GM21390 (cell line): ENCODE measurements around the gene APOA4.

ENCODE experiments used
- ATAC-seq: cut with Tn5 transposase; IDR thresholded peaks from one replicate; pipeline ENCODE4 v1.9.1; 2021; ENCODE audit not compliant: unreplicated experiment

Gene APOA4

DNA sequence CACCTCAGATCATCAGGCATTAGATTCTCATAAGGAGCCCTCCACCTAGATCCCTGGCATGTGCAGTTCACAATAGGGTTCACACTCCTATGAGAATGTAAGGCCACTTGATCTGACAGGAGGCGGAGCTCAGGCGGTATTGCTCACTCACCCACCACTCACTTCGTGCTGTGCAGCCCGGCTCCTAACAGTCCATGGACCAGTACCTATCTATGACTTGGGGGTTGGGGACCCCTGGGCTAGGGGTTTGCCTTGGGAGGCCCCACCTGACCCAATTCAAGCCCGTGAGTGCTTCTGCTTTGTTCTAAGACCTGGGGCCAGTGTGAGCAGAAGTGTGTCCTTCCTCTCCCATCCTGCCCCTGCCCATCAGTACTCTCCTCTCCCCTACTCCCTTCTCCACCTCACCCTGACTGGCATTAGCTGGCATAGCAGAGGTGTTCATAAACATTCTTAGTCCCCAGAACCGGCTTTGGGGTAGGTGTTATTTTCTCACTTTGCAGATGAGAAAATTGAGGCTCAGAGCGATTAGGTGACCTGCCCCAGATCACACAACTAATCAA, 8.8 kb upstream of the APOA4 start:
- ATAC-seq, result no peak

DNA sequence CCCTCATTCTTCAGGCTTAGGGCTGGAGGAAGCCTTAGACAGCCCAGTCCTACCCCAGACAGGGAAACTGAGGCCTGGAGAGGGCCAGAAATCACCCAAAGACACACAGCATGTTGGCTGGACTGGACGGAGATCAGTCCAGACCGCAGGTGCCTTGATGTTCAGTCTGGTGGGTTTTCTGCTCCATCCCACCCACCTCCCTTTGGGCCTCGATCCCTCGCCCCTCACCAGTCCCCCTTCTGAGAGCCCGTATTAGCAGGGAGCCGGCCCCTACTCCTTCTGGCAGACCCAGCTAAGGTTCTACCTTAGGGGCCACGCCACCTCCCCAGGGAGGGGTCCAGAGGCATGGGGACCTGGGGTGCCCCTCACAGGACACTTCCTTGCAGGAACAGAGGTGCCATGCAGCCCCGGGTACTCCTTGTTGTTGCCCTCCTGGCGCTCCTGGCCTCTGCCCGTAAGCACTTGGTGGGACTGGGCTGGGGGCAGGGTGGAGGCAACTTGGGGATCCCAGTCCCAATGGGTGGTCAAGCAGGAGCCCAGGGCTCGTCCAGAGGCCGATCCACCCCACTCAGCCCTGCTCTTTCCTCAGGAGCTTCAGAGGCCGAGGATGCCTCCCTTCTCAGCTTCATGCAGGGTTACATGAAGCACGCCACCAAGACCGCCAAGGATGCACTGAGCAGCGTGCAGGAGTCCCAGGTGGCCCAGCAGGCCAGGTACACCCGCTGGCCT, 7.2 kb upstream of the APOA4 start:
- no peak for ATAC-seq

DNA sequence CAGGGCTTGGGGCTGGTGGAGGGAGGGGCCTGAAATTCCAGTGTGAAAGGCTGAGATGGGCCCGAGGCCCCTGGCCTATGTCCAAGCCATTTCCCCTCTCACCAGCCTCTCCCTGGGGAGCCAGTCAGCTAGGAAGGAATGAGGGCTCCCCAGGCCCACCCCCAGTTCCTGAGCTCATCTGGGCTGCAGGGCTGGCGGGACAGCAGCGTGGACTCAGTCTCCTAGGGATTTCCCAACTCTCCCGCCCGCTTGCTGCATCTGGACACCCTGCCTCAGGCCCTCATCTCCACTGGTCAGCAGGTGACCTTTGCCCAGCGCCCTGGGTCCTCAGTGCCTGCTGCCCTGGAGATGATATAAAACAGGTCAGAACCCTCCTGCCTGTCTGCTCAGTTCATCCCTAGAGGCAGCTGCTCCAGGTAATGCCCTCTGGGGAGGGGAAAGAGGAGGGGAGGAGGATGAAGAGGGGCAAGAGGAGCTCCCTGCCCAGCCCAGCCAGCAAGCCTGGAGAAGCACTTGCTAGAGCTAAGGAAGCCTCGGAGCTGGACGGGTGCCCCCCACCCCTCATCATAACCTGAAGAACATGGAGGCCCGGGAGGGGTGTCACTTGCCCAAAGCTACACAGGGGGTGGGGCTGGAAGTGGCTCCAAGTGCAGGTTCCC, 6.5 kb upstream of the APOA4 start, which contains the start of gene APOC3:
TSS of gene APOC3 (plus strand) at position 383 of the 659 bp plus-strand sequence. CDS start 676 bp downstream, outside the sequence.
- no peak for ATAC-seq

DNA sequence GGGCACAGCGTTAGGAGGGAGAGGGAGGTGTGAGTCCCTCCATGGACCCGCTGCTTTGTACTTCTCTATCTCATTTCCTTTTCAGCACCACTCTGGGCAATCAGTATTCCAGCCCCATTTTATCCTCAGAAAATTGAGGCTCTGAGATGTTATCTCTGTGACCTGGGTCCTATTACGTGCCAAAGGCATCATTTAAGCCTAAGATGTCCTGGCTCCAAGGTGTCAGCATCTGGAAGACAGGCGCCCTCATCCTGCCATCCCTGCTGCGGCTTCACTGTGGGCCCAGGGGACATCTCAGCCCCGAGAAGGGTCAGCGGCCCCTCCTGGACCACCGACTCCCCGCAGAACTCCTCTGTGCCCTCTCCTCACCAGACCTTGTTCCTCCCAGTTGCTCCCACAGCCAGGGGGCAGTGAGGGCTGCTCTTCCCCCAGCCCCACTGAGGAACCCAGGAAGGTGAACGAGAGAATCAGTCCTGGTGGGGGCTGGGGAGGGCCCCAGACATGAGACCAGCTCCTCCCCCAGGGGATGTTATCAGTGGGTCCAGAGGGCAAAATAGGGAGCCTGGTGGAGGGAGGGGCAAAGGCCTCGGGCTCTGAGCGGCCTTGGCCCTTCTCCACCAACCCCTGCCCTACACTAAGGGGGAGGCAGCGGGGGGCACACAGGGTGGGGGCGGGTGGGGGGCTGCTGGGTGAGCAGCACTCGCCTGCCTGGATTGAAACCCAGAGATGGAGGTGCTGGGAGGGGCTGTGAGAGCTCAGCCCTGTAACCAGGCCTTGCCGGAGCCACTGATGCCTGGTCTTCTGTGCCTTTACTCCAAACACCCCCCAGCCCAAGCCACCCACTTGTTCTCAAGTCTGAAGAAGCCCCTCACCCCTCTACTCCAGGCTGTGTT, 5.8 kb upstream of the APOA4 start:
- ATAC-seq, result no peak

DNA sequence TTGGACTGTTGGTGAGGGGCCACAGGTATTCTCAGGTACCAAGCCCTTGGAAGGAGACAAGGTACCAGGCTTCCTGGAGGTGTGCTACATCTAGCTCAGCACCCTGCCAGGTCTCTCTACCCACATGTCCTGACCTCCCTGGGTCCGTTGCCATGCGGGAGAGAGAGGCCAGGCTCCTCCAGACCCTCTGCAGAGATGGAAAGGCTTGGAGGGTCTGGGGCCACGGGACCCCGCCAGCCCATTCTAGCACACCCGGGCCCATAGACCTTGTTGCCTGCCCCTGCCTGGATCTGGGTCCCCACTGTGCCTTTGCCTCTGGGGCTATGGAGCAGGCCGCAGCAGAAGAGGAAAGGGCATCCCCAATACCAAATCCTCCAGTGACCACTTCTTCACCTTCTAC, 4.4 kb upstream of the APOA4 start:
- no peak for ATAC-seq

DNA sequence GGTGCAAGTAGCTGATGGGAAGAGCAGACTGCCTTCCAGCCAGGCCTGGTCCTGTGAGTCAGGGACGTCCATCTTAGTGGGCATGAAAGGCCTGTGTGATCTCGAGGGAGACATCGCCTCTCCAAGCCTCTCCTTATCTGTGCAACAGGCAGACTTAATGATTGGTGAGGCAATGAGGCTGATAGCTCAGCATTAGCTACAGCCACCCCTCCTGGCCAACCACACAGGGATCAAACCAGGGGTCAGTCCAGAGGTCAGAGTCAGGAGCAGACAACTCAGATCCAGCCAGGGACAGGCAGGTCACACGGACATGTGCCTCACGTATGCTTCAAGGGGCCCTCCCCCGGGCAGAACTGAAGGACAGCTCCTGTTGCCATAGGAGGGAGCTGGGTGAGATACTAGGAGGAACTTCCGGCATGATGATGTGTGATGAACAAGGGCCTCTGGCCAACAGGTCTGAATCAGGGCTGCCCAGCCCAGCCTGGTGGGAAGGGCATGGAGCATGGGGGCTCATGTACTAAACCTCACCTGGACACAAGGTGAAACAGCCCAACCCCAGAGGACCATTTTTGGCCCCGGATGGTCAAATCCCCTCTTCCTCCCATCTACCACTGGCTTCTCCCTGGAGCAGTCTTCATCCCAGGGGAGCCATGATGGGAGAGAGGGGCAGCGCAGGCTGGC, 3.8 kb upstream of the APOA4 start:
- ATAC-seq, result no peak

DNA sequence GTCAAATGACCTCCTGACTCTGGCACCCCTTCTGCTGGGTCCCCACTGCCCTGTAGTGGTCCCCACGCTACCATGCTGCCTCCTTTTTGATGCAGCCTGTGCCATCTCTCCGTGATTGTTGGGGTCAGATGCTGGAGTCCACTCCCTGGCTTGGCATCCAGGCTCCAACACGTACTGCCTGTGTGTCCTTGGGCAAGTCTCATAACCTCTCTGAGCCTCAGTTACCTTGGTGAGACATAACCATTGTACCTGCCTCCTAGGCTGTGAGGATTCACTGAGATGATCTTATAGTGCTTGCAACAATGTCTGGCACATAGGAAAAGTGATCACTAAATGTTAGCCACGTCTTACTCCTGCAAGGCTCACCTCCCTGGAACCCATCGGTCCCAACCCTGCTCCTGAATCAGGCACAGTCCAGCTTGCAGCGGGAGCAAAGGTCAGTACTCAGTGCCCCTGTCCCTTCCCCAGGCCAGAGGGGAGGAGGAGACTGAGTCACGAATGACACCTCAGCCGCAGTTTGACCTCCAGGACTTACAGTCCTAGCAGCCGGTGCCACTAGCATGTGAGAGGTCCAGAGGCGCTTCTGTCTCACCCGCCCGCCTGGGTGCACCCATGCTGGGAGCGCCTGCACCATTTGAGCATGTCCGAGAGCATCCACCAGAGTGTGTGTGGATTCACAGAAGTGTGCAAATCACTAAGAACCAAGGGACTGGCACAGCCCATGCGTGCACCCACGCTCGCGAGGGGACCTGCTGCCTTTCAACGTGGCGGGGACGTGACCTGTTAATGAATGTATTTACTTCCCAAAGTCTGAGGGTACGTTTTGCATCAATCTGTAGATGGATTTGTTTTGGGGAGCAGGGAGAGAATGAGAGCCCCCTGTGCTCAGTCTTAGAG, 3.0 kb upstream of the APOA4 start:
- ATAC-seq, result no peak

DNA sequence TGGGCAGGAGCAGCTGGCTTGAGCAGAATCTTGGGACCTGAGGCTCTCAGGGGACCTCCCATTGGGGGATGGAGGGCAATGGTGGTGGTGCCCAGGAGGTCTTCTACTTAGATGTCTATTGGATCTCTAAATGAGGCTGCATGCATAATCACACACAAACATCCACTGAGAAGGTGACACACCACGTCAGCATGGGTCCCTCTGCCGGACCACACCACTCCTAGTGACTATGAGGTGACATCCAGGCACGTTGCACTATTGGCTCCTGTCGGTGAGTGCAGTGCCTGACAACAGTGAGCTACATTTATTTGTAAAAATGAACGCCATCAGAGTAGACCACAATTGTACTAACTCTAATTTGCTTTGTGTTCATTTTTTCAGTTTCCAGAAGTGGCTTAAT, 2.3 kb upstream of the APOA4 start:
- no peak for ATAC-seq

DNA sequence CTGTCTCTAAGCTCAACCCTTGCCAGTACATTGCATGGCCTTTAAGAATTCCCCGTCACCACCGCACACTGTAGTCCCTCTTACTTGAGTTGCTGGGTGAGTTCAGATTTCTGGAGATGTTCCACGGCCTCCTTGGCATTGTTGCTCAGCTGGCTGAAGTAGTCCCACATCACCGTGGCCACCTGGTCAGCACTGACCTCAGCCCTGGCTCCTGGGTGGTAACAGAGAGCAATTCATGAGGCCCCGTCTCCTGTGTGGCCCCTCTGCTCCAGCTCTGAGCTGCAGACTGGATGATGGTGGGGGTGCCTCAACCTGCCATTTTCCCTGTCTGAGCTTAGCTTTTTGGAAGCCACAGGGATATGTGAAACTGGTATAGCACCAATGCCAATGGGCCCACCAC, 529 bp downstream of the APOA4 start:
- no peak for ATAC-seq

DNA sequence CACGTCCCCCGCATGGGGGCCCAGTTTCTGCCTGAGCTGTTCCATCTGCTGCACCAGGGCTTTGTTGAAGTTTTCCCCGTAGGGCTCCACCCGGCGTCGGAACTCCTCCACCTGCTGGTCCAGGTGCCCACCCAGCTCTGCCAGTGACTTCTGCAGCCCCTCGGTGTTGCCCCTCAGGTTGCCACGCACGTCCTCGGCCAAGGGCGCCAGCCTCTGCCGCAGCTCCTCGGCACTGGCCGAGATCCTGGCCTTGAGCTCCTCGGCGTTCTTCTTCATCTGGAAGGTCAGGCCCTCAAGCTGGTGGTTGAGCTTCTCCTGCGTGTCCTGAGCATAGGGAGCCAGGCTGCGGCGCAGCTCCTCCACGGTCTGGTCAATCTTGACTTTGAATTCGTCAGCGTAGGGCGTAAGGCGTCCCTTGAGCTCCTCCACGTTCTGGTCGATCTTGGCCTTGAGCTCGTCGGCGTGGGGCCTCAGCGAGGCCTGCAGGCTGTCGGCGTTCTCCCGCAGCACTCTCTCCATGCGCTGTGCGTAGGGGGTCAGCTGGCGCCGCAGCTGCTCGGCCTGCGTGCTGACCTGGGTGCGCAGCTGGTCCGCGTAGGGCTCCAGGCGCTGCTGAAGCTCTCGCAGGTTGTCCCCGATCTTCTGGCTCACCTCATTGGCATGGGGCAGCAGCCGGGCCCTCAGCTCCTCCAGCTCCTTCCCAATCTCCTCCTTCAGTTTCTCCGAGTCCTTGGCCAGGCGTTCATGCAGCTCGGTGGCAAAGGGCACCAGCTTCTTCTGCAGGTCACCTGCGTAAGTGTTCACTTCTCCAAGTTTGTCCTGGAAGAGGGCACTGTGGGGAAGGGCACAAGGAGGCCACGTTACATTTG, 1.8 kb downstream of the APOA4 start:
- ATAC-seq, result no peak

DNA sequence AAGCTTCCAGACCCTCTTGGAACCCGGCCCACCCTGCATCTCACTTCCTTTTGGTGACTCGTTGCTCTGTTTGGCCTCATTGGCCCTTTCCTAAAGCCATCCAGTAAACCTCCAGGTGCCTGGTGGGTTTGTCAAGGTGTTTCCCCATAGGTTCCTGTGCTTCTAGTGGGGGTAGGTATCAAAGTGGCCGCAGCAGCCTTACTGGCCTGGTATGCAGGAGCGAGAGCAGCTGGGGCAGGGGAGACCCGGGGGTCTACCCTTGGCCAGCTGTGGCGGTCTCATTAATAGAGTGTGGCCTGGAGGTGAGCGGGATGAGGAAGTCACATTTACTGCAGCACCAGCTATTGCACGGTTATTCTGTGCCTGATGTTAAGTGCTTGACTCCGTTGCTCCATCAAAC, 4.1 kb downstream of the APOA4 start:
- ATAC-seq, result no peak

DNA sequence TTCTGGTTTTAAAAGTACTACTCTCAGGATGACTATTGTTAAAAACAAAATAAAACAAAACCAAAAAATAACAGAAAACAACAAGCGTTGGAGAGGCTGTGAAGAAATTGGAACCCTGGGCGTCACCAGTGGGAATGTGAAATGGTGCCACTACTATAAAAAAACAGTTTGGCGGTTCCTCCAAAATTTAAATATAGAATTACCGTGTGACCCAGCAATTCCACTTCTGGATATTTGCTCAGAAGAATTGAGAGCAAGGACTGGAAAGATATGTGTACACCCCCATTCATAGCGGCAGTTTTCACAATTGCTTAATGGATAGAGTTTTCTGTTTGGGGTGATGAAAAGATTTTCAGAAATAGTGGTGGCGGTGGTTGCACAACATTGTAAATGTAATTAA, 8.6 kb downstream of the APOA4 start:
- no peak for ATAC-seq

DNA sequence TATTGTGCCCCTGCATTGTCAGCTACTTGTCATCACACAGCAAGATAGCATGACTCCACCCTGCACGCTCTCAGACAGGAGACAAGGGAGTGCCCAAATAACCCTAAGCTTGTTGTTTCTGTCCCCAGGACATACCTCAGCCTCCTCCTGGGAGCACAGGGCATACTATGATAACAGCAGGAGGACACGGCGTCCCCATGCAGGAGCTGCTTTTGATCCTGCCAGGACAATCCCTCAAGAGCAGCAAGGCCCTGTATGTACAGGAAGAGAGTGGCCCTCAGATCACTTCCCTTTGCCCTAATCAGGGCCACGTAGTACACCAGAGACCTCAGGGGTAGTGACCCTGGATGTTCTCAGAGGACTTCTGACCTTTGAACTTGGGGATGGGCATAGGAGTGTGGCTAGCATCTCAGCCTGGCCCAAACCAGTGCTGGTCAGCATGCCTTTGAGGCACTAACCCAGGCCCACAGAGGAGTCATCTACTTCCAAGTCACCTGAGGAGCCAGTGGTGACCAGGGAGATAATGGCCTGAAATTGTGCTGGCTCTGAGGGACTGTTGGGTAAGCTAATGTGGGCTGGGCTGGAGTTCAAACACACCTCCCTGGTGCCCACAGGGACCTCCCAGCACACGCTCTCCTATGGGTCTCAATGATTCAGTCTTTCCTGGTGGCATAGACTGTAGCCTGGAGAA, 9.2 kb downstream of the APOA4 start:
- ATAC-seq, result no peak

DNA sequence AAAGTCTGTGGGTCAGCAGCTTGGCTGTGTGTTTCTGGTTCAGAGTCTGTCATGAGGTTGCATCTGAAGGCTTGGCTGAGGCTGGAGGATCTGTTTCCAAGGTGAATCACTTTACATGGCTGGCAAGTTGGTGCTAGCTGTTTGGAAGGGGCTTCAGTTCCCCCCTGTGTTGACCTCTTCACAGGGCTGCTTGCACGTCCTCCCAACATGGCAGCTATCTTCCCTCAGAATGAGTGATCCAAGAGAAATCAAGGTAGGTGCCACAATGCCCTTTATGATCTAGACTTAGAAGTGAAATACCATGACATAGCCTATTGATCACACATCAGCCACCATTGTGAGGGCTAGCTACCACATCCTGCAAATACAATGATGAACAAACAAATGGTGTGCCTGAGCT, 9.9 kb downstream of the APOA4 start:
- no peak for ATAC-seq

DNA sequence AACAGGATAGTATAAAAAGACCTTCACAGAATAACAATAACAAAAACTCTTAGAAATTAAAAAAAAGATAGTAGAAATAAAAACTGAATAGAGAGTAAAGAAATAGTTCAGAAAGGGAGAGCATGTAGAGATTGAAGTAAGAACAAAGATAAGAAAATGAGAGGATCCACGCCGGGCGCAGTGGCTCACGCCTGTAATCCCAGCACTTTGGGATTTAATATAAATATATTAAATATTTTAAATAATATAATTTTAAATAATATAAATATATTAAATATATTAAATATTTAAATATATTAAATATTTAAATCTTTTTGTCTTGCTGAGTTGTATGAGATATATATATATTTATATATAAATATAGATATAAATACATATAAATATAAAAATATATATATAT, 11.0 kb downstream of the APOA4 start:
- ATAC-seq, result no peak

DNA sequence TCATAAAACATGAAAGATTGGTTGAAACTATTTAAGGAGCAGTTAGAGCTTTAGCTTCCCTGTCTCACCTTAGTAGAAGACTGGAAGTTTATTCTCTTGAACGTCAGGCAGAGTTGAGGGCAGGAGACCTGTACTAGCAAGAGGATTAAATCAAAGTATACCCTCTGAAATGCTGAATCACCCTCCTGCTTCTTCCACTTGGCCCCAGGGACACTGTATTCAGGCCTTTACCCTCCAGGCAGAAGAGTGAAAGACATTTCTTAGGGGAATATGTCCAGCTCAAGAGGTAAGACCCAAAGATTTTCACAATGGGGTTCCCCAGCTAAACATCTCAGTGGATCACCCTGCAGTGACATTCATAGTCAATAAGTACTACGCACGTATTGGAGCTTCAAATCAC, 11.9 kb downstream of the APOA4 start:
- ATAC-seq, result no peak

DNA sequence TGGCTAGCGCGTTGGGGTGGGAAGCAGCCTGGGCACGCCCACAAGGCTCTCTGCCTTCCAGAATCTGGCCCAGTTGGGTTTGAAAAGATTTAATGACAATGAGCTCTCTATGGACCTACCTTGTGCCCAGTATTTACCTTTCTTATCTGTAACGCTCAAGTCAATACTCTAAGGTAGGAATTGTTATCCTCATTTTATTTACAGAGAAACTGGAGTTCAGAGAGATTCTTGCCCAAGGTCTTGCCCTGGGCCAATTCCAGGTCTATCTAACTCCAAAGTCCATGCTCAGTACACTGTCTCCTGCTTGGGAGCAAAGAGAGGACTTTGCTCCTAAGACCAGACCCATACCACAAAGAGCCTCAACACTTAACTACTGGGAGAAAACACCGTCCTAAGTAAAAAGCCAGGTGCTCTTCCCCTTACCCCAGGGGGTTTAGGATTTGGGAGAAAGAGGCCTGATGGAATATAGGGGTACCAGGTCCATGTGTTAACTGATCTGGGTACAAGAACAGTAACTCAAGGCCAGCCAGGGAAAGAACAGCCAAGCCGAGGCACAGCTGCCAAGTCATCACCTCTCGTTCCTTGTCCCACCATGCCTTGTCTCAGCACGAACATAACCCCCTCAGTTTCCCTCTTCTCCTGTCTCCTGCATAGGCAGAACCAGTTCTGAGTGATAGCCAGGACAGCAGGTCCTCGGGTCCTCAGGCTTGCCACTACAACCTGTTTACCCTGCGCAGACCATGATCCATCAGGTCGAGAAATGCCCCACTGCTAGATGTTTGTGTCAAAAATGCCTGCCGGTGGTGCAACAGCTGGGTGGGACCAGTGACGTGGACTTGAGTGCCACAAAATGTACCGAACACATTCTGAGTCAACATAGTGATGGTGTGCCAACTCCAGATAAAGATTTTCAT, 14.6 kb downstream of the APOA4 start:
- no peak for ATAC-seq
